B cell (primary cell): ENCODE measurements around the gene ZNF835. TPM values are rescaled to one million over a fixed set of nuclear protein-coding genes. Genes with fewer than 3 reads are reported as not detected.
A peak's percentile ranks its signal among the peaks of the same experiment; 100 is the strongest.

Experiments used
- ATAC-seq: fragments of 200-7000 bp; cut with Tn5 transposase; one replicate; pipeline ENCODE4 v1.10.0; 2021; ENCODE audit warnings: low read depth, mild to moderate bottlenecking, moderate number of reproducible peaks, moderate library complexity
- CTCF ChIA-PET: fragments of 350-600 bp; sonication (Branson Sonifier 250); formaldehyde crosslinking; loops from one replicate; lab custom pipeline; 2021; ENCODE audit warnings: antibody characterized with exemption, inconsistent platforms; lab: Charles Lee
- POLR2A ChIA-PET: fragments of 350-600 bp; sonication (Branson Sonifier 250); formaldehyde crosslinking; loops from one replicate; lab custom pipeline; 2021; ENCODE audit warnings: antibody characterized with exemption; lab: Charles Lee
- DNase-seq: peaks from one replicate; pipeline ENCODE4 v3.0.0; 2013
- H2AFZ ChIP-seq: 2 replicates; pipeline ENCODE4 v1.6.1; 2012; ENCODE audit warnings: mild to moderate bottlenecking, low read depth, low read length; ENCODE audit not compliant: insufficient read depth, poor library complexity, severe bottlenecking
- H3K27ac ChIP-seq, 2 donors: 1 replicate in 1 of 2; 2 replicates in 1 of 2; pipeline ENCODE4 v1.5.1; 2012 to 2013; ENCODE audit warnings: low read length in 2 of 2, mild to moderate bottlenecking in 2 of 2, moderate library complexity in 1 of 2
- H3K27me3 ChIP-seq, 4 experiments: fragments of 200-600 bp in 1 of 4; sonication (generic) in 1 of 4; replicated peaks in 1 of 4; 1 replicate in 2 of 4; 2 replicates in 2 of 4; pipeline versions ENCODE4 v1.6.1 to v1.7.0; 2013 to 2016; ENCODE audit warnings: low read length in 3 of 4, mild to moderate bottlenecking in 2 of 4, mixed read lengths in 1 of 4, moderate library complexity in 1 of 4; ENCODE audit not compliant: insufficient read depth in 4 of 4, control insufficient read depth in 3 of 4; ENCODE audit errors: control extremely low read depth in 1 of 4
- H3K36me3 ChIP-seq, 2 experiments: replicated peaks in 1 of 2; 1 replicate in 1 of 2; 2 replicates in 1 of 2; pipeline versions ENCODE4 v1.6.1 to v1.7.1; 2013; ENCODE audit warnings: low read length in 1 of 2; ENCODE audit not compliant: insufficient read depth in 2 of 2, control insufficient read depth in 1 of 2; ENCODE audit errors: control extremely low read depth in 1 of 2, extremely low read depth in 1 of 2
- H3K4me1 ChIP-seq, 2 donors: fragments of 200-600 bp in 1 of 2; sonication (generic) in 1 of 2; 1 replicate in 1 of 2; 2 replicates in 1 of 2; pipeline versions ENCODE4 v1.5.1 to v1.6.1; 2013 to 2017; ENCODE audit warnings: low read length in 2 of 2; ENCODE audit not compliant: control insufficient read depth in 2 of 2, insufficient read depth in 2 of 2
- H3K4me2 ChIP-seq: replicated peaks from 2 replicates; pipeline ENCODE3; 2012; ENCODE audit warnings: mild to moderate bottlenecking, low read depth, low read length; ENCODE audit not compliant: poor library complexity, severe bottlenecking
- H3K4me3 ChIP-seq, 5 experiments: fragments of 200-600 bp in 1 of 5; sonication (generic) in 1 of 5; 1 replicate in 3 of 5; 2 replicates in 2 of 5; pipeline versions ENCODE4 v1.5.1 to v1.7.0; 2011 to 2016; ENCODE audit warnings: low read length in 4 of 5, mild to moderate bottlenecking in 4 of 5, low read depth in 2 of 5, control low read depth in 1 of 5, moderate library complexity in 1 of 5; ENCODE audit not compliant: insufficient read depth in 1 of 5; ENCODE audit errors: control extremely low read depth in 1 of 5, extremely low read depth in 1 of 5
- H3K79me2 ChIP-seq: fragments of 200-600 bp; sonication (generic); one replicate; pipeline ENCODE4 v1.6.0; 2016; ENCODE audit warnings: low read length; ENCODE audit not compliant: control insufficient read depth, insufficient read depth
- H3K9ac ChIP-seq: fragments of 200-600 bp; sonication (generic); 2 replicates; pipeline ENCODE4 v1.6.1; 2017; ENCODE audit warnings: mild to moderate bottlenecking, low read length, moderate library complexity
- H3K9me3 ChIP-seq, 3 donors: one replicate each; pipeline versions ENCODE4 v1.6.1 to v1.7.1; 2013; ENCODE audit warnings: low read length in 2 of 3; ENCODE audit not compliant: control insufficient read depth in 2 of 3, insufficient read depth in 1 of 3; ENCODE audit errors: control extremely low read depth in 1 of 3
- H4K20me1 ChIP-seq: 2 replicates; pipeline ENCODE4 v1.6.0; 2012; ENCODE audit warnings: mild to moderate bottlenecking, low read length; ENCODE audit not compliant: insufficient read depth, control insufficient read depth, poor library complexity, severe bottlenecking
- H3K27ac Mint-ChIP-seq: one replicate; pipeline ENCODE4 v1.8.0; 2021; ENCODE audit warnings: mixed read lengths
- H3K27me3 Mint-ChIP-seq: one replicate; pipeline ENCODE4 v1.8.0; 2021; ENCODE audit warnings: mixed read lengths
- H3K4me1 Mint-ChIP-seq: one replicate; pipeline ENCODE4 v1.8.0; 2021; ENCODE audit warnings: mixed read lengths
- H3K4me3 Mint-ChIP-seq: one replicate; pipeline ENCODE4 v1.8.0; 2021; ENCODE audit warnings: mixed read lengths
- H3K9me3 Mint-ChIP-seq: one replicate; pipeline ENCODE4 v1.8.0; 2022; ENCODE audit warnings: mixed read lengths; ENCODE audit not compliant: insufficient read depth
- CTCF ChIP-seq: fragments of 200-600 bp; IDR thresholded peaks from one replicate; pipeline ENCODE4 v1.8.0; 2022; ENCODE audit warnings: antibody characterized with exemption, mild to moderate bottlenecking
- EZH2 ChIP-seq: IDR thresholded peaks from 2 replicates; pipeline ENCODE4 v1.6.1; 2012; ENCODE audit warnings: borderline replicate concordance, low read depth, mild to moderate bottlenecking, moderate library complexity, low read length; ENCODE audit not compliant: insufficient read depth, poor library complexity, severe bottlenecking
- WGBS: methylation state at CpG from one replicate; pipeline ENCODE4 v1.1.5; 2013; ENCODE audit warnings: missing lambda C conversion rate; ENCODE audit not compliant: insufficient coverage; 5-methylcytosine and 5-hydroxymethylcytosine counted together
- intact Hi-C: fragments of 100-400 bp; cut with micrococcal nuclease; formaldehyde crosslinking; loops from one replicate; pipeline ENCODE4 v1.10.0; 2022
- polyA plus RNA-seq: library from polyadenylated mRNA; depleted of rRNA; stranded (reverse); fragments of >200 nt; gene quantifications from 2 replicates; pipeline ENCODE4 v1.2.3, GENCODE V29; 2012
- total RNA-seq, 2 donors: library from RNA; stranded (reverse); fragments of 120-200 nt in 1 of 2; gene quantifications; 1 replicate in 1 of 2; 2 replicates in 1 of 2; pipeline versions ENCODE4 v1.2.3 to v1.2.4, GENCODE V29; 2013 to 2022

Gene ZNF835
- total and polyA plus RNA-seq, 2 donors (not counting 1 experiment from before 2014, with no cell fraction given), result 4.3 to 7.0 TPM

- DNase-seq (peak; percentile 37), ATAC-seq (no peak)
- no peak overlapping the region for H2AFZ ChIP-seq
- Mint-ChIP-seq H3K9me3 (peaks cover 16% of the 10 kb centered on the region), H3K27ac (no peak overlapping the region), H3K4me3 (no peak overlapping the region), H3K4me1 (no peaks in the 10 kb centered on the region), H3K27me3 (peaks cover 8% of the 10 kb centered on the region)
- intact Hi-C loops, result no loop called here
- H3K4me2 ChIP-seq, result no peak overlapping the region
- 26% methylated on average over 21 of the region's 21 CpGs for WGBS
- H3K9me3 ChIP-seq, result peaks cover 2 to 45% (median 30%) of the 10 kb centered on the region in 3 donors
- H3K27ac ChIP-seq, result no peak overlapping the region
- H3K4me3 ChIP-seq, result no peak overlapping the region
- H4K20me1 ChIP-seq, result no peaks in the 10 kb centered on the region
- POLR2A ChIA-PET, result no interaction called here
- CTCF ChIA-PET, result no interaction called here
- TF ChIP-seq CTCF, result no peak
- no peak for TF ChIP-seq EZH2
- H3K4me1 ChIP-seq, result no peaks in the 10 kb centered on the region
- no peak overlapping the region for H3K9ac ChIP-seq
- peaks cover 0 to 5% (median 0%) of the 10 kb centered on the region in 4 experiments for H3K27me3 ChIP-seq
- no peaks in the 10 kb centered on the region for H3K79me2 ChIP-seq
- H3K36me3 ChIP-seq, result no peaks in the 10 kb centered on the region
Observed at GRCh38 chr19:56637976-56638555, 33.5 kb downstream of the ZNF835 start.

- DNase-seq, result no peak
- Histone ChIP-seq H3K4me2 (no peak overlapping the region), H2AFZ (no peak overlapping the region), H4K20me1 (no peaks in the 10 kb centered on the region), H3K27ac (no peak overlapping the region), H3K9me3 (peaks cover 0 to 62% (median 47%) of the 10 kb centered on the region in 3 donors), H3K27me3 (no peaks in the 10 kb centered on the region), H3K79me2 (no peaks in the 10 kb centered on the region), H3K36me3 (no peaks in the 10 kb centered on the region), H3K4me3 (no peak overlapping the region), H3K4me1 (no peaks in the 10 kb centered on the region), H3K9ac (no peak overlapping the region)
- POLR2A ChIA-PET, result no interaction called here
- no peaks in the 10 kb centered on the region for H3K27me3 Mint-ChIP-seq
- intact Hi-C loops, result no loop called here
- CTCF ChIA-PET, result no interaction called here
- no peak for ATAC-seq
- H3K9me3 Mint-ChIP-seq, result peaks cover 24% of the 10 kb centered on the region
- no peak overlapping the region for H3K4me3 Mint-ChIP-seq
- TF ChIP-seq EZH2, result no peak
- no peak for TF ChIP-seq CTCF
- WGBS, result 50% methylated on average over 1 of the region's 1 CpG
- H3K4me1 Mint-ChIP-seq, result no peaks in the 10 kb centered on the region
- H3K27ac Mint-ChIP-seq, result no peak overlapping the region
Observed at GRCh38 chr19:56633021-56633420, 38.5 kb downstream of the ZNF835 start.
